Fibroblast of pulmonary artery (primary cell): ENCODE data around the gene NPHP4.

ENCODE experiments used
- DNase-seq: peaks from one replicate; pipeline ENCODE4 v3.0.0-alpha.2; 2010; ENCODE audit warnings: low read depth
- H3K4me3 ChIP-seq: replicated peaks from 2 replicates; pipeline ENCODE4 v1.5.1; 2011; ENCODE audit warnings: low read depth, mild to moderate bottlenecking, control low read depth, low read length, moderate library complexity
- CTCF ChIP-seq: IDR thresholded peaks from 2 replicates; pipeline ENCODE4 v1.5.1; 2011; ENCODE audit warnings: mild to moderate bottlenecking, control low read depth, low read length, inconsistent platforms; ENCODE audit errors: missing control alignments

Gene NPHP4

GRCh38 chr1:5844442-5844841, 147.8 kb downstream of the NPHP4 start:
- H3K4me3 ChIP-seq = no peak overlapping the region
- DNase-seq = no peak
- no peak for TF ChIP-seq CTCF

- TF ChIP-seq CTCF = no peak
- no peak overlapping the region for H3K4me3 ChIP-seq
- no peak for DNase-seq
These were observed 148.6 kb downstream of the NPHP4 start for GRCh38 chr1:5843521-5844096.

- no peak for TF ChIP-seq CTCF
- H3K4me3 ChIP-seq = no peak overlapping the region
These were observed 149.5 kb downstream of the NPHP4 start for GRCh38 chr1:5842679-5843078.

DNA sequence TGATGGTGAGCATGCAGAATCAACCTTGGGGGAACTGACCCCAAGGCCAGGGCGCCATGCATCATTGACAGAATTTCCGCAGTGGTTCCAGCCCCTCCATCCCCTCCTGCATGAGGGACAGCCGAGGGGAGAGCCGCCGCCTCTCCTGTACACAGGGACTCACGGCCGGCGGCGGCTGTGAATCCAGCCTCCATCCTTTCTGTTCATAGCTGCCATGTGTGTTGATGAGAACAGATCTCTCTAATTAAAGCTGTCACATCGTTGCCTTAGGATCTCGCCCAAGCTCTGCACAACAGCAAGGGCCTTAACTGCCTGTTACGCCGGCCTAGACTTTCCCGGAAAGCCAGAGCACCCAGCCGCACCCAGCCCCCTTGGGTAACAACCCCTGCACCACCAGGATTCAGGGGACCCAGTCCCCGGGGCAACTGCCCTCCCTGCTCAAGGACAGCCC, 151.6 kb downstream of the NPHP4 start:
- TF ChIP-seq CTCF = no peak
- DNase-seq = no peak
- H3K4me3 ChIP-seq = no peak overlapping the region

More at GRCh38 chr1:5842679-5843078, 149.5 kb downstream of the NPHP4 start:
- no peak for DNase-seq

GRCh38 chr1:5839881-5840550, 152.2 kb downstream of the NPHP4 start:
- DNase-seq = no peak
- TF ChIP-seq CTCF = no peak
- H3K4me3 ChIP-seq = no peak overlapping the region

GRCh38 chr1:5839161-5839880, 152.9 kb downstream of the NPHP4 start:
- DNase-seq = no peak
- no peak overlapping the region for H3K4me3 ChIP-seq
- TF ChIP-seq CTCF = no peak
